HepG2 (cell line): Measurements from ENCODE around the gene CELA2B. TPM values are rescaled to one million over a fixed set of nuclear protein-coding genes. Genes with fewer than 3 reads are reported as not detected.
A peak's percentile ranks its signal among the peaks of the same experiment; 100 is the strongest.

ENCODE experiments used
- ATAC-seq: fragments of 200-7000 bp; cut with Tn5 transposase; 3 replicates; pipeline ENCODE4 v1.9.1; 2020; ENCODE audit warnings: mild to moderate bottlenecking, moderate library complexity
- BruUV-seq: library from RNA; stranded (reverse); fragments of 400-500 nt; replicated peaks from 2 replicates; lab custom pipeline; 2021; lab: Mats Ljungman, UMichigan
- CTCF ChIA-PET: fragments of 300-600 bp; formaldehyde crosslinking; extraction: SDS; loops from one replicate; lab custom pipeline; 2021; ENCODE audit warnings: low total read pairs, inconsistent platforms, low intra/inter-chr PET ratio; lab: Yijun Ruan, JAX
- POLR2A ChIA-PET: fragments of 350-600 bp; sonication (Branson Sonifier 250); formaldehyde crosslinking; loops from one replicate; lab custom pipeline; 2020; ENCODE audit warnings: antibody characterized with exemption, inconsistent platforms; lab: Yijun Ruan, JAX
- DNase-seq: peaks from one replicate; pipeline ENCODE4 v3.0.0-alpha.2; 2015; ENCODE audit warnings: low spot score
- FAIRE-seq: peaks from 3 replicates; lab custom pipeline; 2011; peaks lifted over from hg19 to GRCh38; lab: Jason Lieb, UNC
- H2AFZ ChIP-seq: one replicate; pipeline ENCODE4 v1.6.1; 2011; ENCODE audit warnings: low read length, inconsistent platforms
- H3K27ac ChIP-seq: fragments of 300-600 bp; 3 replicates; pipeline ENCODE4 v1.8.0; 2011; ENCODE audit warnings: mixed run types, mild to moderate bottlenecking, mixed read lengths, low read length, inconsistent platforms; ENCODE audit not compliant: insufficient read depth; ENCODE audit errors: extremely low read length
- H3K27me3 ChIP-seq, 2 experiments: fragments of 200-600 bp in 1 of 2; 2 replicates in 1 of 2; 3 replicates in 1 of 2; pipeline versions ENCODE4 v1.6.0 to v1.8.0; 2011; ENCODE audit warnings: low read length in 2 of 2, mild to moderate bottlenecking in 2 of 2, moderate library complexity in 2 of 2, inconsistent platforms in 1 of 2; ENCODE audit not compliant: insufficient read depth in 2 of 2, control insufficient read depth in 1 of 2
- H3K36me3 ChIP-seq, 2 experiments: fragments of 200-600 bp in 1 of 2; replicated peaks in 1 of 2; 2 replicates in 1 of 2; 3 replicates in 1 of 2; pipeline versions ENCODE4 v1.5.1 to v1.8.0; 2011; ENCODE audit warnings: low read length in 2 of 2, inconsistent platforms in 1 of 2; ENCODE audit not compliant: insufficient read depth in 2 of 2, control insufficient read depth in 1 of 2
- H3K4me1 ChIP-seq: 2 replicates; pipeline ENCODE4 v1.5.1; 2012; ENCODE audit warnings: low read length, inconsistent platforms; ENCODE audit not compliant: insufficient read depth
- H3K4me2 ChIP-seq: 2 replicates; pipeline ENCODE4 v1.6.0; 2011; ENCODE audit warnings: low read depth, low read length, inconsistent platforms
- H3K4me3 ChIP-seq, 3 experiments: fragments of 200-600 bp in 1 of 3; sonication (generic), shearing (Covaris generic) in 1 of 3; replicated peaks in 1 of 3; 2 replicates each; pipeline ENCODE4 v1.5.1; 2011 to 2016; ENCODE audit warnings: low read length in 3 of 3, inconsistent platforms in 2 of 3, low read depth in 2 of 3, mild to moderate bottlenecking in 2 of 3, control low read depth in 1 of 3, mixed read lengths in 1 of 3; ENCODE audit not compliant: insufficient read depth in 1 of 3
- H3K79me2 ChIP-seq: one replicate; pipeline ENCODE4 v1.6.1; 2011; ENCODE audit warnings: low read length, inconsistent platforms; ENCODE audit not compliant: insufficient read depth
- H3K9ac ChIP-seq: 2 replicates; pipeline ENCODE4 v1.6.0; 2011; ENCODE audit warnings: mild to moderate bottlenecking, low read depth, low read length, inconsistent platforms; ENCODE audit not compliant: insufficient read depth
- H3K9me3 ChIP-seq: 2 replicates; pipeline ENCODE4 v1.5.1; 2012; ENCODE audit warnings: mild to moderate bottlenecking, low read length
- H4K20me1 ChIP-seq: 2 replicates; pipeline ENCODE4 v1.6.0; 2011; ENCODE audit warnings: inconsistent platforms, mild to moderate bottlenecking, low read length, moderate library complexity; ENCODE audit not compliant: insufficient read depth
- CHD4 ChIP-seq: fragments of 200-600 bp; sonication (generic); IDR thresholded peaks from 2 replicates; pipeline ENCODE4 v1.7.0; 2017; ENCODE audit warnings: mild to moderate bottlenecking, low read length, borderline replicate concordance
- FOXM1 ChIP-seq: sonication (generic); formaldehyde crosslinking; IDR thresholded peaks from 2 replicates; pipeline ENCODE4 v1.5.0; 2020; ENCODE audit warnings: missing genetic modification reagents
- HHEX ChIP-seq: IDR thresholded peaks from 2 replicates; pipeline ENCODE4 v1.6.1; 2016; ENCODE audit warnings: control low read depth
- PHF21A ChIP-seq: sonication (generic); formaldehyde crosslinking; IDR thresholded peaks from 2 replicates; pipeline ENCODE4 v1.5.0; 2020; ENCODE audit warnings: mild to moderate bottlenecking, missing genetic modification reagents
- SOX6 ChIP-seq, 2 experiments: fragments of 450-650 bp in 1 of 2; sonication (generic) in 1 of 2; formaldehyde crosslinking in 1 of 2; IDR thresholded peaks; 2 replicates each; pipeline versions ENCODE4 v1.4.0 to v1.6.1; 2017 to 2020; ENCODE audit warnings: antibody characterized with exemption in 1 of 2, mild to moderate bottlenecking in 1 of 2, missing genetic modification reagents in 1 of 2
- ZBTB42 ChIP-seq: sonication (generic); formaldehyde crosslinking; IDR thresholded peaks from 2 replicates; pipeline ENCODE4 v1.5.0; 2020; ENCODE audit warnings: mild to moderate bottlenecking, missing genetic modification reagents
- ZMYM3 ChIP-seq: sonication (generic); formaldehyde crosslinking; IDR thresholded peaks from 2 replicates; pipeline ENCODE4 v1.5.1; 2020; ENCODE audit warnings: mild to moderate bottlenecking, missing genetic modification reagents
- ZNF577 ChIP-seq: sonication (generic); formaldehyde crosslinking; IDR thresholded peaks from 2 replicates; pipeline ENCODE4 v1.4.0; 2020; ENCODE audit warnings: mild to moderate bottlenecking, low read depth, missing genetic modification reagents, borderline replicate concordance
- ZNF629 ChIP-seq: sonication (generic); formaldehyde crosslinking; conservative IDR thresholded peaks from 2 replicates; pipeline ENCODE4 v1.5.0; 2020; ENCODE audit warnings: missing genetic modification reagents
- ZSCAN29 ChIP-seq: sonication (generic); formaldehyde crosslinking; conservative IDR thresholded peaks from 2 replicates; pipeline ENCODE4 v1.4.0; 2020; ENCODE audit warnings: mild to moderate bottlenecking, missing genetic modification reagents
- WGBS: methylation state at CpG from one replicate; pipeline ENCODE4 v1.1.6; 2017; ENCODE audit warnings: low lambda C conversion rate; 5-methylcytosine and 5-hydroxymethylcytosine counted together
- in situ Hi-C: cut with HindIII; loops from 2 replicates; pipeline ENCODE4 v1.10.0; 2017; ENCODE audit warnings: low pct_unique_long_range_greater_than_20kb; ENCODE audit not compliant: extremely low pct_ligation_motif_present
- intact Hi-C: fragments of 100-400 bp; cut with micrococcal nuclease; formaldehyde crosslinking; loops from one replicate; pipeline ENCODE4 v1.10.0; 2022; ENCODE audit not compliant: unreplicated experiment
- polyA plus RNA-seq, 8 experiments: library from polyadenylated mRNA; depleted of rRNA in 3 of 8; stranded (reverse) in 7 of 8; unstranded in 1 of 8; fragments of >200 nt; fragmentation: Illumina TruSeq in 4 of 8; extraction: Trizol in 4 of 8; gene quantifications; 2 replicates each; pipeline versions ENCODE4 v1.2.1 to v1.2.3, GENCODE V29; 2011 to 2016; ENCODE audit warnings: low read depth in 4 of 8, missing spikeins in 1 of 8, mixed read lengths in 1 of 8; ENCODE audit not compliant: insufficient read depth in 1 of 8
- total RNA-seq, 5 experiments: library from RNA; depleted of rRNA; stranded (reverse); fragments of >200 nt; fragmentation: Illumina TruSeq; extraction: Trizol; gene quantifications; 2 replicates each; pipeline ENCODE4 v1.2.3, GENCODE V29; 2016; ENCODE audit warnings: low read depth in 1 of 5
- TF ChIP-seq, protein P1 (sequence below): sonication (generic); formaldehyde crosslinking; conservative IDR thresholded peaks from 2 replicates; pipeline ENCODE4 v1.4.0; 2020; ENCODE audit warnings: mild to moderate bottlenecking, missing genetic modification reagents, moderate library complexity
- TF ChIP-seq, protein P2 (sequence below): IDR thresholded peaks from 2 replicates; pipeline ENCODE4 v1.6.1; 2012; ENCODE audit warnings: inconsistent platforms
- TF ChIP-seq, protein P3 (sequence below): sonication (generic); formaldehyde crosslinking; conservative IDR thresholded peaks from 2 replicates; pipeline ENCODE4 v1.8.0; 2022; ENCODE audit warnings: missing genetic modification reagents
- TF ChIP-seq, protein P4 (sequence below): sonication (generic); formaldehyde crosslinking; IDR thresholded peaks from 2 replicates; pipeline ENCODE4 v1.4.0; 2020; ENCODE audit warnings: mild to moderate bottlenecking, missing genetic modification reagents

CELA2B gene
- total and polyA plus RNA-seq, 2 of the 13 experiments (the other 11 are each of a cell fraction or from before 2014, with no cell fraction given): not detected

DNA sequence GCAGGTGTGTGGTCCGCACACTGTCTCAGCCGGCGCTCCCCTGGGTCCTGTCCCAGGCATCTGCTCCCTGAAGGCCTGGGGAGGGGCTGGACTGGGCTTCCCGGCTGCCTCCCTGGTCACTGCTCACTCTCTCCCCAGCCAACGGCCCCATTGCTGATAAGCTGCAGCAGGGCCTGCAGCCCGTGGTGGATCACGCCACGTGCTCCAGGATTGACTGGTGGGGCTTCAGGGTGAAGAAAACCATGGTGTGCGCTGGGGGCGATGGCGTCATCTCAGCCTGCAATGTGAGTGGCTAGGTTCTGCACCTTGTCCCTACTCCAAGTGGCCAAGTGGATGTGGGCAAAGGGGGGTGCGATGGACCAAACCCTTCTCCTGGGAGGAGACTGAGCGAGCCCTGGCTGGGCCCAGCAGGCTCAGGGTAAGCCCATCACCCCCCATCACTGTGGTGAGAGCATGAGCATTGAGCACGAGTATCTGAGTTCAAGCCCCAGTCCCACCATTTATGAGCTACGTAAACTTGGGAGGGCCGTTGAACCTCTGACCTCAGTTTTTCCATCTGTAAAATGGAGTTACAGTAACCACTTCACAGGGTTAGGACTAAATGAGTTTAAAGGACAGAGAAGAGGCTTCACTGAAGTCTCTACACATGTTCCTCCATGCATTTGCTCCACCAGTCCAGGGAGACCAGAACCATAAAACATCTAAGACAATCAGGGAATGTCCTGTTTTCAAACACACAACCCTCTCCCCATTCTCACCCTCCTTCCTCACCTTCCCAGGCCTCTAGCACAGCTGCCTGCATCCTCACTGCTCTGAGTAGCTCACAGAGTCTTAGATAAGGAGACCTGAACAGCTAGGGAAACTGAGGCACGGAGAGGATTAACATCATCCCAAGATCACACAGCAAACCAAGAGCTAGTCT is 31.2 kb upstream of the CELA2B start:
- Histone ChIP-seq H3K79me2 (no peaks in the 10 kb centered on the region), H4K20me1 (0 out of 2 replicates have a peak, but pooled peaks cover 3% of the 10 kb centered on the region), H3K36me3 (no peaks in the 10 kb centered on the region), H3K4me1 (peaks cover 9% of the 10 kb centered on the region; the same call in 1 of the 2 replicates), H3K9me3 (no peaks in the 10 kb centered on the region), H3K27ac (no peak overlapping the region), H2AFZ (no peak overlapping the region), H3K4me3 (no peak overlapping the region), H3K9ac (no peak overlapping the region), H3K27me3 (peaks cover 0 to 11% of the 10 kb centered on the region in 2 experiments; a peak in 3 of 5 replicates), H3K4me2 (no peak overlapping the region)
- no TSS peak for BruUV-seq
- ChIA-PET CTCF (no interaction called here), POLR2A (no interaction called here)
- intact Hi-C loops (no loop called here), in situ Hi-C loops (no loop called here)
- DNase-seq (no peak), FAIRE-seq (no peak), ATAC-seq (no peak; the same call in 2 of the 3 replicates)
- 59% methylated on average over 16 of the region's 17 CpGs for WGBS
- TF ChIP-seq CHD4 (no peak), SOX6 (IDR thresholded peaks at IDR 0.05) (no peak), SOX6 (CRISPR knock-in tag; IDR thresholded peaks at IDR 0.05) (no peak), ZMYM3 (CRISPR knock-in tag) (peak; percentile 41; the same call in 1 of the 2 replicates), ZBTB42 (CRISPR knock-in tag) (no peak), ZSCAN29 (CRISPR knock-in tag) (no peak), ZNF629 (peak; percentile 86), ZNF577 (CRISPR knock-in tag) (no peak), PHF21A (CRISPR knock-in tag) (no peak), FOXM1 (CRISPR knock-in tag) (no peak), HHEX (CRISPR knock-in tag) (no peak)
- TF ChIP-seq, protein P1, sequence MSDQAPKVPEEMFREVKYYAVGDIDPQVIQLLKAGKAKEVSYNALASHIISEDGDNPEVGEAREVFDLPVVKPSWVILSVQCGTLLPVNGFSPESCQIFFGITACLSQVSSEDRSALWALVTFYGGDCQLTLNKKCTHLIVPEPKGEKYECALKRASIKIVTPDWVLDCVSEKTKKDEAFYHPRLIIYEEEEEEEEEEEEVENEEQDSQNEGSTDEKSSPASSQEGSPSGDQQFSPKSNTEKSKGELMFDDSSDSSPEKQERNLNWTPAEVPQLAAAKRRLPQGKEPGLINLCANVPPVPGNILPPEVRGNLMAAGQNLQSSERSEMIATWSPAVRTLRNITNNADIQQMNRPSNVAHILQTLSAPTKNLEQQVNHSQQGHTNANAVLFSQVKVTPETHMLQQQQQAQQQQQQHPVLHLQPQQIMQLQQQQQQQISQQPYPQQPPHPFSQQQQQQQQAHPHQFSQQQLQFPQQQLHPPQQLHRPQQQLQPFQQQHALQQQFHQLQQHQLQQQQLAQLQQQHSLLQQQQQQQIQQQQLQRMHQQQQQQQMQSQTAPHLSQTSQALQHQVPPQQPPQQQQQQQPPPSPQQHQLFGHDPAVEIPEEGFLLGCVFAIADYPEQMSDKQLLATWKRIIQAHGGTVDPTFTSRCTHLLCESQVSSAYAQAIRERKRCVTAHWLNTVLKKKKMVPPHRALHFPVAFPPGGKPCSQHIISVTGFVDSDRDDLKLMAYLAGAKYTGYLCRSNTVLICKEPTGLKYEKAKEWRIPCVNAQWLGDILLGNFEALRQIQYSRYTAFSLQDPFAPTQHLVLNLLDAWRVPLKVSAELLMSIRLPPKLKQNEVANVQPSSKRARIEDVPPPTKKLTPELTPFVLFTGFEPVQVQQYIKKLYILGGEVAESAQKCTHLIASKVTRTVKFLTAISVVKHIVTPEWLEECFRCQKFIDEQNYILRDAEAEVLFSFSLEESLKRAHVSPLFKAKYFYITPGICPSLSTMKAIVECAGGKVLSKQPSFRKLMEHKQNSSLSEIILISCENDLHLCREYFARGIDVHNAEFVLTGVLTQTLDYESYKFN (CRISPR knock-in tag): no peak
- TF ChIP-seq, protein P2, sequence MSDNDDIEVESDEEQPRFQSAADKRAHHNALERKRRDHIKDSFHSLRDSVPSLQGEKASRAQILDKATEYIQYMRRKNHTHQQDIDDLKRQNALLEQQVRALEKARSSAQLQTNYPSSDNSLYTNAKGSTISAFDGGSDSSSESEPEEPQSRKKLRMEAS: no peak
- TF ChIP-seq, protein P3, sequence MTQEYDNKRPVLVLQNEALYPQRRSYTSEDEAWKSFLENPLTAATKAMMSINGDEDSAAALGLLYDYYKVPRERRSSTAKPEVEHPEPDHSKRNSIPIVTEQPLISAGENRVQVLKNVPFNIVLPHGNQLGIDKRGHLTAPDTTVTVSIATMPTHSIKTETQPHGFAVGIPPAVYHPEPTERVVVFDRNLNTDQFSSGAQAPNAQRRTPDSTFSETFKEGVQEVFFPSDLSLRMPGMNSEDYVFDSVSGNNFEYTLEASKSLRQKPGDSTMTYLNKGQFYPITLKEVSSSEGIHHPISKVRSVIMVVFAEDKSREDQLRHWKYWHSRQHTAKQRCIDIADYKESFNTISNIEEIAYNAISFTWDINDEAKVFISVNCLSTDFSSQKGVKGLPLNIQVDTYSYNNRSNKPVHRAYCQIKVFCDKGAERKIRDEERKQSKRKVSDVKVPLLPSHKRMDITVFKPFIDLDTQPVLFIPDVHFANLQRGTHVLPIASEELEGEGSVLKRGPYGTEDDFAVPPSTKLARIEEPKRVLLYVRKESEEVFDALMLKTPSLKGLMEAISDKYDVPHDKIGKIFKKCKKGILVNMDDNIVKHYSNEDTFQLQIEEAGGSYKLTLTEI (CRISPR knock-in tag): no peak
- TF ChIP-seq, protein P4, sequence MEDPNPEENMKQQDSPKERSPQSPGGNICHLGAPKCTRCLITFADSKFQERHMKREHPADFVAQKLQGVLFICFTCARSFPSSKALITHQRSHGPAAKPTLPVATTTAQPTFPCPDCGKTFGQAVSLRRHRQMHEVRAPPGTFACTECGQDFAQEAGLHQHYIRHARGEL (CRISPR knock-in tag): no peak
